ENCODE data around the gene TEX53.

DNA sequence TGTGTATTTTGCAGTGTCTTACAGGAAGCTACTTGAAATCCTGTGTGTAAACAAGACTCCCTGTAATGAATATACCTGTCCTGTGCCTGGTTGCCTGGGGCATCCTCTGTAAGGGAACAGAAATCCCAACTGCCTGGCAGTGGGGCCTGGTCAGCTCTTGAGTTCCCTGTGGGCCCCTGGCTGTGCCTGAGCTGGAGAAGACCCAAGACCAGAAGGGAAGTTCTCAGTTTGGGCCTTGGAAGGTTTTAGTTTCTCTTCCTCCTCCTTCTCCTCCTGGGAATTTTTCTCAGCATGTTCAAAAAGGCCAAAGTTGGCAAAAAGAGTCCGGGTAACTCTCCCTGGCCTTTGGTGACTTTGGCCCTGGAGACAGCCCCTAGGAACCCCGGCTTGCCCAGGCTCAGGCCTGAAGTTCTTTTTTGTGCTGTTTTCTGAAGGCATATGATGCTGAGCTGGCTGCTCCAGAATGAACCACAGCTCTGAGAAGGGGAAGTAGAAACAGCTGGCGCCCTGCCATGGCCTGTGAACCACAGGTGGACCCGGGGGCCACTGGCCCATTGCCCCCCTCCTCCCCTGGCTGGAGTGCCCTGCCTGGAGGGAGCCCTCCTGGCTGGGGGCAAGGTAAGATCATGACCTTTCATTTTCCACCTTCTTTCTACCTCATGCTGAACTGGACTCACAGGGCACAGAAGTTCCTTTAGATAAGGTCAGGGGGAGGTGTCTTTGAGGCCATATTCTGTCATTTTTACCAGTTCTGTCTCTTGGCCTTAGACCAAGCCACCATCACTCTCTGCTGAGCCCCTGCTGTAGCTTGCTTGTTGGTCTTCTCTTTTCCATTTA is 40.7 kb downstream of the TEX53 start:
- TF ChIP-seq, protein P1, sequence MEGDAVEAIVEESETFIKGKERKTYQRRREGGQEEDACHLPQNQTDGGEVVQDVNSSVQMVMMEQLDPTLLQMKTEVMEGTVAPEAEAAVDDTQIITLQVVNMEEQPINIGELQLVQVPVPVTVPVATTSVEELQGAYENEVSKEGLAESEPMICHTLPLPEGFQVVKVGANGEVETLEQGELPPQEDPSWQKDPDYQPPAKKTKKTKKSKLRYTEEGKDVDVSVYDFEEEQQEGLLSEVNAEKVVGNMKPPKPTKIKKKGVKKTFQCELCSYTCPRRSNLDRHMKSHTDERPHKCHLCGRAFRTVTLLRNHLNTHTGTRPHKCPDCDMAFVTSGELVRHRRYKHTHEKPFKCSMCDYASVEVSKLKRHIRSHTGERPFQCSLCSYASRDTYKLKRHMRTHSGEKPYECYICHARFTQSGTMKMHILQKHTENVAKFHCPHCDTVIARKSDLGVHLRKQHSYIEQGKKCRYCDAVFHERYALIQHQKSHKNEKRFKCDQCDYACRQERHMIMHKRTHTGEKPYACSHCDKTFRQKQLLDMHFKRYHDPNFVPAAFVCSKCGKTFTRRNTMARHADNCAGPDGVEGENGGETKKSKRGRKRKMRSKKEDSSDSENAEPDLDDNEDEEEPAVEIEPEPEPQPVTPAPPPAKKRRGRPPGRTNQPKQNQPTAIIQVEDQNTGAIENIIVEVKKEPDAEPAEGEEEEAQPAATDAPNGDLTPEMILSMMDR (IDR thresholded peaks at IDR 0.05; ENCODE audit: poor library complexity) = no peak
- no peak for TF ChIP-seq EZH2phosphoT487 (IDR thresholded peaks at IDR 0.05; ENCODE audit: low read depth, severe bottlenecking, unreplicated experiment)
